ENCODE results near the gene MRPS5.

DNA sequence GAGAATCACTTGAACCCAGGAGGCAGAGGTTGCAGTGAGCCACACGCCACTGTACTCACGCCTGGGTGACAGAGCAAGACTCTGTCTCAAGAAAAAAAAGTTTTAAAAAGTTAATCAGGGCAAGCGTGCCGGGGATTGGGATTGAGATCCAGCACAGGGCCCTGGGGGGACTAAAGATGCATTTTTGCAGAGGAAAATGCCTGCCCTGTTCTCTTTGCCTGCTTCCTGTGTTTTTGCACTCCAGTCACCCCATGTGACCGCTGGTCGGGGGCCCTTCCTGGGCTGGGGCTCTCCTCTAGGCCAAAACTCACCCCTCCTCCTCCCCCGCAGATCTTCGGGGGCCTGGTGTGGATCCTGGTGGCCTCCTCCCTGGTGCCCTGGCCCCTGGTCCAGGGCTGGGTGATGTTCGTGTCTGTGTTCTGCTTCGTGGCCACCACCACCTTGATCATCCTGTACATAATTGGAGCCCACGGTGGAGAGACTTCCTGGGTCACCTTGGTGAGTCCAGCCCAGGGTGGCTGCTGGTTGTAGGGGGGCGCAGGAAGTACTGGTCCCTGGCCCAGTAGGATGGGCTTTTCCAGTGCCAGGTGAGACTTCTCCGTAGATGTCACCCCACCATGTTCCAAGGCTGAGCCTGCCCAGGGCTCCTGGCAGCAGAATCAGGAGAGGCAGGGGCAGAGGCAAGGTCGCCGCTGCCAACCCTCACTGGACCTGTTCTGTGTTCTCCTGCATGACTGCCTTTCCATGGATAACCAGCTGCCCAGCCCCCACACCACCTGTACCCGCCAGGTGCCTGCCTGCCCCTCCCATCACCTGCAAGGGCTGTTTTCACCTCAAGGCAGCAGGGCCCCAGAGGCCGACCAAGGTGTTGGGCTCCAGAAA, 73.7 kb downstream of the MRPS5 start:
- TF ChIP-seq, protein P1, sequence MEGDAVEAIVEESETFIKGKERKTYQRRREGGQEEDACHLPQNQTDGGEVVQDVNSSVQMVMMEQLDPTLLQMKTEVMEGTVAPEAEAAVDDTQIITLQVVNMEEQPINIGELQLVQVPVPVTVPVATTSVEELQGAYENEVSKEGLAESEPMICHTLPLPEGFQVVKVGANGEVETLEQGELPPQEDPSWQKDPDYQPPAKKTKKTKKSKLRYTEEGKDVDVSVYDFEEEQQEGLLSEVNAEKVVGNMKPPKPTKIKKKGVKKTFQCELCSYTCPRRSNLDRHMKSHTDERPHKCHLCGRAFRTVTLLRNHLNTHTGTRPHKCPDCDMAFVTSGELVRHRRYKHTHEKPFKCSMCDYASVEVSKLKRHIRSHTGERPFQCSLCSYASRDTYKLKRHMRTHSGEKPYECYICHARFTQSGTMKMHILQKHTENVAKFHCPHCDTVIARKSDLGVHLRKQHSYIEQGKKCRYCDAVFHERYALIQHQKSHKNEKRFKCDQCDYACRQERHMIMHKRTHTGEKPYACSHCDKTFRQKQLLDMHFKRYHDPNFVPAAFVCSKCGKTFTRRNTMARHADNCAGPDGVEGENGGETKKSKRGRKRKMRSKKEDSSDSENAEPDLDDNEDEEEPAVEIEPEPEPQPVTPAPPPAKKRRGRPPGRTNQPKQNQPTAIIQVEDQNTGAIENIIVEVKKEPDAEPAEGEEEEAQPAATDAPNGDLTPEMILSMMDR (IDR thresholded peaks at IDR 0.05; ENCODE audit: low read length): no peak
- no peak for TF ChIP-seq EZH2 (IDR thresholded peaks at IDR 0.05; ENCODE audit: borderline replicate concordance, low read length)
